Body of pancreas (tissue), 4 donors: Measurements from ENCODE around the gene ARHGAP24. TPM values are rescaled to one million over a fixed set of nuclear protein-coding genes. Genes with fewer than 3 reads are reported as not detected.

Experiments used
- ATAC-seq: fragments of 150-250 bp; one replicate; pipeline ENCODE4 v1.9.1; 2016
- DNase-seq, 4 donors: peaks; one replicate each; pipeline ENCODE4 v3.0.0-alpha.2; 2019
- H3K27ac ChIP-seq, 4 donors: fragments of 200-600 bp; sonication (generic); 1 replicate in 3 of 4; 2 replicates in 1 of 4; pipeline versions ENCODE4 v1.5.1 to v1.6.1; 2016 to 2019; ENCODE audit warnings: mild to moderate bottlenecking in 1 of 4, mixed read lengths in 1 of 4, moderate library complexity in 1 of 4
- H3K27me3 ChIP-seq, 2 donors: fragments of 200-600 bp; sonication (generic); one replicate each; pipeline ENCODE4 v1.6.0; 2016; ENCODE audit warnings: mild to moderate bottlenecking in 1 of 2
- H3K36me3 ChIP-seq, 2 donors: fragments of 200-600 bp; sonication (generic); replicated peaks in 1 of 2; 2 replicates each; pipeline ENCODE4 v1.5.1; 2016; ENCODE audit warnings: low read depth in 2 of 2; ENCODE audit not compliant: insufficient read depth in 1 of 2
- H3K4me1 ChIP-seq: fragments of 200-600 bp; sonication (generic); one replicate; pipeline ENCODE4 v1.6.0; 2016
- H3K4me3 ChIP-seq, 2 donors: fragments of 200-600 bp; sonication (generic); 1 replicate in 1 of 2; 2 replicates in 1 of 2; pipeline ENCODE4 v1.5.1; 2016 to 2019
- H3K9me3 ChIP-seq, 3 donors: fragments of 200-600 bp; sonication (generic); 1 replicate in 2 of 3; 2 replicates in 1 of 3; pipeline ENCODE4 v1.5.1; 2016
- POLR2A ChIP-seq, 3 donors: fragments of 450-650 bp; IDR thresholded peaks; one replicate each; pipeline ENCODE4 v1.6.1; 2016; ENCODE audit warnings: antibody characterized with exemption in 3 of 3, mild to moderate bottlenecking in 2 of 3
- WGBS, 2 donors: methylation state at CpG; one replicate each; pipeline ENCODE4 v1.1.5; 2017; 5-methylcytosine and 5-hydroxymethylcytosine counted together
- intact Hi-C: fragments of 100-400 bp; cut with DNase I; formaldehyde crosslinking; loops from one replicate; pipeline ENCODE4 v1.15.1; 2023
- total RNA-seq, 2 donors: library from RNA; depleted of rRNA; stranded (reverse); fragments of >200 nt; gene quantifications; one replicate each; pipeline ENCODE4 v1.1.0, GENCODE V29; 2016
- TF ChIP-seq, protein P1 (sequence below), 7 experiments: fragments of 450-650 bp in 4 of 7; fragments of 200-600 bp in 3 of 7; sonication (generic) in 3 of 7; IDR thresholded peaks; one replicate each; pipeline ENCODE4 v1.5.1; 2016 to 2019; ENCODE audit warnings: antibody characterized with exemption in 7 of 7

Gene ARHGAP24
- total RNA-seq, 2 donors from 2014 or later = 43.3 to 113 TPM

DNA sequence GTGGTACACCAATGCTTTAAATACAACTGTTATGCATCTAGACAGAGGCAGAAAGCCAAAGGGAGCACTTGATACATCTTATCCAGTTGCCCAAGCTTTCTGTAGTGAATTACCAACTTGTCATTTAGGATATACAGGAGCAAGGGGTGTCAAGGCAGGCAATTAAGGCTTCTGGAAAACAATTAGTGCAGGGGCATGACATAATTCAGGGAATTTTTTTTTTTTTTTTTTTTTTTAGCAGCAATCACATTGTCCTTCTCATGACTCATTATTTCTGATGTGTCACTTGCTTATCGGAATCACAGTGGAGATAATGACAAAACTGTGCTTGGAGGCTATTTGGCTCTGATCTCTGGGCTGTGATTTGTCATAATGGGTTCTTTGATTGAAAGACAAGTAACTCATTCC lies 259.5 kb downstream of the ARHGAP24 start:
- 0 to 8% methylated on average over 1 of the region's 1 CpG for WGBS, 2 donors
- intact Hi-C loops = no loop called here
- no peaks in the 10 kb centered on the region for H3K36me3 ChIP-seq
- peaks cover 38% of the 10 kb centered on the region for H3K4me1 ChIP-seq
- no peaks in the 10 kb centered on the region for H3K27me3 ChIP-seq
- peak overlapping the region in 2 of 4 donors; percentile 9 to 70 for H3K27ac ChIP-seq
- ATAC-seq = peak; percentile 73
- DNase-seq = no peak
- no peak for TF ChIP-seq POLR2A (IDR thresholded peaks at IDR 0.05)
- TF ChIP-seq, protein P1, sequence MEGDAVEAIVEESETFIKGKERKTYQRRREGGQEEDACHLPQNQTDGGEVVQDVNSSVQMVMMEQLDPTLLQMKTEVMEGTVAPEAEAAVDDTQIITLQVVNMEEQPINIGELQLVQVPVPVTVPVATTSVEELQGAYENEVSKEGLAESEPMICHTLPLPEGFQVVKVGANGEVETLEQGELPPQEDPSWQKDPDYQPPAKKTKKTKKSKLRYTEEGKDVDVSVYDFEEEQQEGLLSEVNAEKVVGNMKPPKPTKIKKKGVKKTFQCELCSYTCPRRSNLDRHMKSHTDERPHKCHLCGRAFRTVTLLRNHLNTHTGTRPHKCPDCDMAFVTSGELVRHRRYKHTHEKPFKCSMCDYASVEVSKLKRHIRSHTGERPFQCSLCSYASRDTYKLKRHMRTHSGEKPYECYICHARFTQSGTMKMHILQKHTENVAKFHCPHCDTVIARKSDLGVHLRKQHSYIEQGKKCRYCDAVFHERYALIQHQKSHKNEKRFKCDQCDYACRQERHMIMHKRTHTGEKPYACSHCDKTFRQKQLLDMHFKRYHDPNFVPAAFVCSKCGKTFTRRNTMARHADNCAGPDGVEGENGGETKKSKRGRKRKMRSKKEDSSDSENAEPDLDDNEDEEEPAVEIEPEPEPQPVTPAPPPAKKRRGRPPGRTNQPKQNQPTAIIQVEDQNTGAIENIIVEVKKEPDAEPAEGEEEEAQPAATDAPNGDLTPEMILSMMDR (IDR thresholded peaks at IDR 0.05) = no peak
- no peaks in the 10 kb centered on the region for H3K9me3 ChIP-seq
- H3K4me3 ChIP-seq = no peak overlapping the region

DNA sequence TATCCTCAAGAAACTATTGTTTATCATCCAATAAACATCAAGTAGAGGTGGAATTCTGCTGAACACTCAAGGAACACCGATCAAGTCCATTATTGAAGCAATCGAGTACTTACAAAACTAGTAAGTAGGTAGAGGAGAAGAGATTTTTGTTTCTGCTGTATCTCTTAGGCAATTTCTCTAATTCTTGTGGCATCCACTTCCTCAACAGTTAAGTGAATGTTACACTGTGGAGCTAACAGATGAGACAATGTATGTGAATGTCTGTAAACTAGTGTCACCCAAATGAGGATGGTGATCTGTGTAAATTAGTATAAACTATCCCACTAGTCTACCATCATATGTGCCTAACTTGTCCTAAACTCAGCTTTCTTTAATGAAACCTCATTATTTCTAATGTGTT lies 261.6 kb downstream of the ARHGAP24 start:
- intact Hi-C loops = no loop called here
- H3K36me3 ChIP-seq = no peaks in the 10 kb centered on the region
- no peak for DNase-seq
- H3K27me3 ChIP-seq = no peaks in the 10 kb centered on the region
- H3K9me3 ChIP-seq = no peaks in the 10 kb centered on the region
- peaks cover 55% of the 10 kb centered on the region for H3K4me1 ChIP-seq
- TF ChIP-seq POLR2A (IDR thresholded peaks at IDR 0.05) = no peak
- TF ChIP-seq, protein P1 (IDR thresholded peaks at IDR 0.05) = no peak
- 72 to 91% methylated on average over 2 of the region's 2 CpGs for WGBS, 2 donors
- no peak overlapping the region for H3K27ac ChIP-seq
- no peak for ATAC-seq
- no peak overlapping the region for H3K4me3 ChIP-seq

DNA sequence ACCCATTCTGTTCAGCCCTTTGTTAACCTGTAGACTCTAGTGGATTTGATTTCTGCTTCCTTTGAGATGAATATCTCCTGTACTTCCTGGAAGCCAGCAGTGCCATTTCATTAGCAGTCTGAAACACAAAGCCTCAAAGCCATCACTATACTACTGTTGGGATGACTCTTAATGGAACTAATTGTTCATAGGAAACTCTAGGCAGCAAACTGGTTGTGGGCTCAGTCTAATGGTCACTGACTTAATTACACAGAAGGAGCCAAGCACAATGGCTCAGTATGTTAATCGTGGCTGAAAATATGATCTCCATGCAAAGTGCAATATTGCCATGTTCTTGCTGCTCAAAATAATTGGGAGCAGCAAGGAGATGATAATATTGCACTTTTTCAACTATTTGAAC lies 262.3 kb downstream of the ARHGAP24 start:
- Histone ChIP-seq H3K9me3 (no peaks in the 10 kb centered on the region), H3K4me1 (peaks cover 56% of the 10 kb centered on the region), H3K36me3 (no peaks in the 10 kb centered on the region), H3K27me3 (no peaks in the 10 kb centered on the region), H3K4me3 (no peak overlapping the region), H3K27ac (no peak overlapping the region)
- DNase-seq = no peak
- no peak for ATAC-seq
- no peak for TF ChIP-seq POLR2A (IDR thresholded peaks at IDR 0.05)
- TF ChIP-seq, protein P1 (IDR thresholded peaks at IDR 0.05) = no peak
- intact Hi-C loops = no loop called here
- 95 to 100% methylated on average over 1 of the region's 1 CpG for WGBS, 2 donors

DNA sequence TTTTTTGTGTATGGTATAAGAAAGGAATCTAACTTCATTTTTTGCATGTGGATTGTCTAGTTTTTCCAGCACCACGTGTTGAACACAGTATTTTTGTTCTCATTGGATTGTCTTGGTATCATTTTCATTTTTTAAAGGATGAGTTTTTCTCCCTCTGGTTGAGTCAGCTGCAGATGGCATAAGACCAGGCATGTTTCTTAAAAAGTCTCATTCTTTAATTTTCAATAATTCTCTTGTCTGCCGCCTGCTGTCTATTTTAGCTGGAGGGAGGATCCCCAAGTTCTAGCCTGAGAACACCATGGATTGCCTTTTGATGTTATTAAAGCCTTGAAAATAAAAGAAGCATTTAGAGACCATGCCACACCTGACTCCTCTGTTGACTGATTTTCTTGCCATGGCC lies 263.8 kb downstream of the ARHGAP24 start:
- WGBS, 2 donors = 81 to 88% methylated on average over 2 of the region's 2 CpGs
- Histone ChIP-seq H3K27ac (no peak overlapping the region), H3K9me3 (no peaks in the 10 kb centered on the region), H3K4me1 (peaks cover 62% of the 10 kb centered on the region), H3K36me3 (no peaks in the 10 kb centered on the region), H3K4me3 (no peak overlapping the region), H3K27me3 (no peaks in the 10 kb centered on the region)
- TF ChIP-seq POLR2A (IDR thresholded peaks at IDR 0.05) = no peak
- TF ChIP-seq, protein P1 (IDR thresholded peaks at IDR 0.05) = no peak
- DNase-seq (no peak), ATAC-seq (no peak)
- intact Hi-C loops = no loop called here

DNA sequence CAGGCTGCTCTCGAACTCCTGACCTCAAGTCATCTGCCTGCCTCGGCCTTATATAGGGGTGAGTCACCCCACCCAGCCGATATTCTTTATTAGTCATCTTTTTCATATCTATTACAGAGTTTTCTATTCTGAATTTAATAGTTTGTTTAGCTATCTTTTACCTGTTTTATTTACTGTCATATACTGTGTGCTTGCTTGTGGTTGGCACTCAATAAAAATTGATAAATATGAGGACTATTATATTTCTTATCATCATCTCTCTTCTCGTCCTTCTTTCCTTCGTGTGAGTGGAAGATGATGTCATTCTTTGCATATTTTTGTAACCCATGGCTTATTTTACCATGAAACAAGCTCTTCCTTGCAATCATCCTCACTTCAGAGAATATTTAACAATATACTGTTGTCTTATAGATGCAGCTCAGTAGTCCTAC lies 265.5 kb downstream of the ARHGAP24 start:
- intact Hi-C loops = no loop called here
- Histone ChIP-seq H3K9me3 (no peaks in the 10 kb centered on the region), H3K4me1 (peaks cover 58% of the 10 kb centered on the region), H3K36me3 (no peaks in the 10 kb centered on the region), H3K27ac (peak overlapping the region in 3 of 4 donors; percentile 67 to 87 (median 76)), H3K4me3 (no peak overlapping the region), H3K27me3 (no peaks in the 10 kb centered on the region)
- DNase-seq (no peak), ATAC-seq (no peak)
- TF ChIP-seq, protein P1 (IDR thresholded peaks at IDR 0.05) = no peak
- TF ChIP-seq POLR2A (IDR thresholded peaks at IDR 0.05) = no peak
- WGBS, 2 donors = 44 to 45% methylated on average over 5 of the region's 5 CpGs
